ENCODE data around the gene OR2K2. TPM values are rescaled to one million over a fixed set of nuclear protein-coding genes. Genes with fewer than 3 reads are reported as not detected.
"Not testable (repeated sequence)": the region's sequence is repeated elsewhere in the genome, so short reads cannot be mapped to it uniquely, and the experiment has no call there.

The OR2K2 gene
- total and polyA plus RNA-seq, 2 experiments from 2014 or later = not detected

DNA sequence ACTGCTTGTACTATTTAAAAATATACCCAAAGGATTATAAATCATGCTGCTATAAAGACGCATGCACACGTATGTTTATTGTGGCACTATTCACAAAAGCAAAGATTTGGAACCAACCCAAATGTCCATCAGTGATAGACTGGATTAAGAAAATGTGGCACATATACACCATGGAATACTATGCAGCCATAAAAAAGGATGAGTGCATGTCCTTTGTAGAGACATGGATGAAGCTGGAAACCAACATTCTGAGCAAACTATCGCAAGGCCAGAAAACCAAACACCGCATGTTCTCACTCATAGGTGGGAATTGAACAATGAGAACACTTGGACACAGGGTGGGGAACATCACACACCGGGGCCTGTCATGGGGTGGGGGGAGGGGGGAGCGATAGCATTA lies 26.0 kb downstream of the OR2K2 start:
- H3K4me1 ChIP-seq (ENCODE audit: insufficient read depth); ATAC-seq; H3K27me3 Mint-ChIP-seq (ENCODE audit: insufficient read depth, low read depth, poor library complexity); H3K36me3 ChIP-seq (ENCODE audit: insufficient read depth); H3K4me3 Mint-ChIP-seq; DNase-seq (ENCODE audit: low spot score); H3K27me3 ChIP-seq (ENCODE audit: insufficient read depth); H3F3A ChIP-seq (replicated peaks; ENCODE audit: low read depth); H3K79me2 ChIP-seq (replicated peaks; ENCODE audit: insufficient read depth); H3K4me1 Mint-ChIP-seq; H3K27ac ChIP-seq (ENCODE audit: low read depth); H3K9me2 ChIP-seq (ENCODE audit: insufficient read depth); H4K20me1 ChIP-seq (replicated peaks; ENCODE audit: insufficient read depth); H3K4me3 ChIP-seq; H3K36me3 Mint-ChIP-seq (ENCODE audit: low read depth); H3K9me3 Mint-ChIP-seq; H3K27ac Mint-ChIP-seq; H3K4me2 ChIP-seq; H2AFZ ChIP-seq: not testable (repeated sequence)

DNA sequence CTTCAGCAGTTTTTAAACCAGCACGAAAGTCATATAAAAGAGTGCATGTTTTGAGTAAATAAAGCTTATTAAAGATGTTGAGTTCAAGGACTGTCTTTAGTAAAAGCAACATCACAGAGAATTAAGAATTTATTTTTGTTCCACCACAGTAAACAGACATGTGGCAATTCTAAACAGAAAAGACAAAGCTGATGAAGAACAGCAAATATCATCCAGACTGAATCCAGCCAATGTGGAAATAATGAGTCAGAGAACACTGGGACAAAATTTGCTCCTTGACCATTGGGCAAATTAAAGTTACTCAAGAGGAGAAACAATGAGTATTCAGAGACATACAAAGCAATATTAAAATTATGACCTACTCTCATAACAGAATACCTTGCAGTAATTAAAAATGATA lies 28.8 kb downstream of the OR2K2 start:
- no peaks in the 10 kb centered on the region for H3K9me2 ChIP-seq (ENCODE audit: insufficient read depth)
- H4K20me1 ChIP-seq (replicated peaks; ENCODE audit: insufficient read depth) = no peaks in the 10 kb centered on the region
- no peak for DNase-seq (ENCODE audit: low spot score)
- no peaks in the 10 kb centered on the region for H3K36me3 ChIP-seq (ENCODE audit: insufficient read depth)
- Mint-ChIP-seq H3K27ac (no peak overlapping the region), H3K9me3 (no peaks in the 10 kb centered on the region; the same call in 2 of the 3 replicates), H3K27me3 (ENCODE audit: insufficient read depth, low read depth, poor library complexity) (peaks cover 2% of the 10 kb centered on the region), H3K36me3 (ENCODE audit: low read depth) (peaks cover 3% of the 10 kb centered on the region; the same call in 1 of the 3 replicates), H3K4me1 (peaks cover 8% of the 10 kb centered on the region), H3K4me3 (no peak overlapping the region)
- H2AFZ ChIP-seq = no peak overlapping the region
- H3F3A ChIP-seq (replicated peaks; ENCODE audit: low read depth) = no peaks in the 10 kb centered on the region
- no peaks in the 10 kb centered on the region for H3K79me2 ChIP-seq (replicated peaks; ENCODE audit: insufficient read depth)
- no peak for ATAC-seq
- no peak overlapping the region for H3K27ac ChIP-seq (ENCODE audit: low read depth)
- no peak overlapping the region for H3K4me3 ChIP-seq
- H3K4me1 ChIP-seq (ENCODE audit: insufficient read depth) = no peaks in the 10 kb centered on the region
- H3K27me3 ChIP-seq (ENCODE audit: insufficient read depth) = no peaks in the 10 kb centered on the region
- no peak overlapping the region for H3K4me2 ChIP-seq
- TF ChIP-seq, protein P1, sequence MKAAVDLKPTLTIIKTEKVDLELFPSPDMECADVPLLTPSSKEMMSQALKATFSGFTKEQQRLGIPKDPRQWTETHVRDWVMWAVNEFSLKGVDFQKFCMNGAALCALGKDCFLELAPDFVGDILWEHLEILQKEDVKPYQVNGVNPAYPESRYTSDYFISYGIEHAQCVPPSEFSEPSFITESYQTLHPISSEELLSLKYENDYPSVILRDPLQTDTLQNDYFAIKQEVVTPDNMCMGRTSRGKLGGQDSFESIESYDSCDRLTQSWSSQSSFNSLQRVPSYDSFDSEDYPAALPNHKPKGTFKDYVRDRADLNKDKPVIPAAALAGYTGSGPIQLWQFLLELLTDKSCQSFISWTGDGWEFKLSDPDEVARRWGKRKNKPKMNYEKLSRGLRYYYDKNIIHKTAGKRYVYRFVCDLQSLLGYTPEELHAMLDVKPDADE (IDR thresholded peaks at IDR 0.05) = no peak
- TF ChIP-seq STAT1 (IDR thresholded peaks at IDR 0.05; ENCODE audit: unreplicated experiment) (no peak), POLR2AphosphoS5 (IDR thresholded peaks at IDR 0.05; ENCODE audit: low read depth) (no peak), ZNF331 (CRISPR knock-in tag; IDR thresholded peaks at IDR 0.05; ENCODE audit: low read depth) (no peak), CREB1 (CRISPR knock-in tag; IDR thresholded peaks at IDR 0.05; ENCODE audit: low read depth) (no peak), ZNF114 (CRISPR knock-in tag; IDR thresholded peaks at IDR 0.05) (no peak), NANOG (IDR thresholded peaks at IDR 0.05; ENCODE audit: borderline replicate concordance) (no peak)
- TF ChIP-seq, protein P2, sequence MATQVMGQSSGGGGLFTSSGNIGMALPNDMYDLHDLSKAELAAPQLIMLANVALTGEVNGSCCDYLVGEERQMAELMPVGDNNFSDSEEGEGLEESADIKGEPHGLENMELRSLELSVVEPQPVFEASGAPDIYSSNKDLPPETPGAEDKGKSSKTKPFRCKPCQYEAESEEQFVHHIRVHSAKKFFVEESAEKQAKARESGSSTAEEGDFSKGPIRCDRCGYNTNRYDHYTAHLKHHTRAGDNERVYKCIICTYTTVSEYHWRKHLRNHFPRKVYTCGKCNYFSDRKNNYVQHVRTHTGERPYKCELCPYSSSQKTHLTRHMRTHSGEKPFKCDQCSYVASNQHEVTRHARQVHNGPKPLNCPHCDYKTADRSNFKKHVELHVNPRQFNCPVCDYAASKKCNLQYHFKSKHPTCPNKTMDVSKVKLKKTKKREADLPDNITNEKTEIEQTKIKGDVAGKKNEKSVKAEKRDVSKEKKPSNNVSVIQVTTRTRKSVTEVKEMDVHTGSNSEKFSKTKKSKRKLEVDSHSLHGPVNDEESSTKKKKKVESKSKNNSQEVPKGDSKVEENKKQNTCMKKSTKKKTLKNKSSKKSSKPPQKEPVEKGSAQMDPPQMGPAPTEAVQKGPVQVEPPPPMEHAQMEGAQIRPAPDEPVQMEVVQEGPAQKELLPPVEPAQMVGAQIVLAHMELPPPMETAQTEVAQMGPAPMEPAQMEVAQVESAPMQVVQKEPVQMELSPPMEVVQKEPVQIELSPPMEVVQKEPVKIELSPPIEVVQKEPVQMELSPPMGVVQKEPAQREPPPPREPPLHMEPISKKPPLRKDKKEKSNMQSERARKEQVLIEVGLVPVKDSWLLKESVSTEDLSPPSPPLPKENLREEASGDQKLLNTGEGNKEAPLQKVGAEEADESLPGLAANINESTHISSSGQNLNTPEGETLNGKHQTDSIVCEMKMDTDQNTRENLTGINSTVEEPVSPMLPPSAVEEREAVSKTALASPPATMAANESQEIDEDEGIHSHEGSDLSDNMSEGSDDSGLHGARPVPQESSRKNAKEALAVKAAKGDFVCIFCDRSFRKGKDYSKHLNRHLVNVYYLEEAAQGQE (IDR thresholded peaks at IDR 0.05; ENCODE audit: unreplicated experiment) = no peak
- TF ChIP-seq, protein P3, sequence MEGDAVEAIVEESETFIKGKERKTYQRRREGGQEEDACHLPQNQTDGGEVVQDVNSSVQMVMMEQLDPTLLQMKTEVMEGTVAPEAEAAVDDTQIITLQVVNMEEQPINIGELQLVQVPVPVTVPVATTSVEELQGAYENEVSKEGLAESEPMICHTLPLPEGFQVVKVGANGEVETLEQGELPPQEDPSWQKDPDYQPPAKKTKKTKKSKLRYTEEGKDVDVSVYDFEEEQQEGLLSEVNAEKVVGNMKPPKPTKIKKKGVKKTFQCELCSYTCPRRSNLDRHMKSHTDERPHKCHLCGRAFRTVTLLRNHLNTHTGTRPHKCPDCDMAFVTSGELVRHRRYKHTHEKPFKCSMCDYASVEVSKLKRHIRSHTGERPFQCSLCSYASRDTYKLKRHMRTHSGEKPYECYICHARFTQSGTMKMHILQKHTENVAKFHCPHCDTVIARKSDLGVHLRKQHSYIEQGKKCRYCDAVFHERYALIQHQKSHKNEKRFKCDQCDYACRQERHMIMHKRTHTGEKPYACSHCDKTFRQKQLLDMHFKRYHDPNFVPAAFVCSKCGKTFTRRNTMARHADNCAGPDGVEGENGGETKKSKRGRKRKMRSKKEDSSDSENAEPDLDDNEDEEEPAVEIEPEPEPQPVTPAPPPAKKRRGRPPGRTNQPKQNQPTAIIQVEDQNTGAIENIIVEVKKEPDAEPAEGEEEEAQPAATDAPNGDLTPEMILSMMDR (conservative IDR thresholded peaks at IDR 0.05; ENCODE audit: low read depth in 2 of 2) = no peak
- TF ChIP-seq, protein P4, sequence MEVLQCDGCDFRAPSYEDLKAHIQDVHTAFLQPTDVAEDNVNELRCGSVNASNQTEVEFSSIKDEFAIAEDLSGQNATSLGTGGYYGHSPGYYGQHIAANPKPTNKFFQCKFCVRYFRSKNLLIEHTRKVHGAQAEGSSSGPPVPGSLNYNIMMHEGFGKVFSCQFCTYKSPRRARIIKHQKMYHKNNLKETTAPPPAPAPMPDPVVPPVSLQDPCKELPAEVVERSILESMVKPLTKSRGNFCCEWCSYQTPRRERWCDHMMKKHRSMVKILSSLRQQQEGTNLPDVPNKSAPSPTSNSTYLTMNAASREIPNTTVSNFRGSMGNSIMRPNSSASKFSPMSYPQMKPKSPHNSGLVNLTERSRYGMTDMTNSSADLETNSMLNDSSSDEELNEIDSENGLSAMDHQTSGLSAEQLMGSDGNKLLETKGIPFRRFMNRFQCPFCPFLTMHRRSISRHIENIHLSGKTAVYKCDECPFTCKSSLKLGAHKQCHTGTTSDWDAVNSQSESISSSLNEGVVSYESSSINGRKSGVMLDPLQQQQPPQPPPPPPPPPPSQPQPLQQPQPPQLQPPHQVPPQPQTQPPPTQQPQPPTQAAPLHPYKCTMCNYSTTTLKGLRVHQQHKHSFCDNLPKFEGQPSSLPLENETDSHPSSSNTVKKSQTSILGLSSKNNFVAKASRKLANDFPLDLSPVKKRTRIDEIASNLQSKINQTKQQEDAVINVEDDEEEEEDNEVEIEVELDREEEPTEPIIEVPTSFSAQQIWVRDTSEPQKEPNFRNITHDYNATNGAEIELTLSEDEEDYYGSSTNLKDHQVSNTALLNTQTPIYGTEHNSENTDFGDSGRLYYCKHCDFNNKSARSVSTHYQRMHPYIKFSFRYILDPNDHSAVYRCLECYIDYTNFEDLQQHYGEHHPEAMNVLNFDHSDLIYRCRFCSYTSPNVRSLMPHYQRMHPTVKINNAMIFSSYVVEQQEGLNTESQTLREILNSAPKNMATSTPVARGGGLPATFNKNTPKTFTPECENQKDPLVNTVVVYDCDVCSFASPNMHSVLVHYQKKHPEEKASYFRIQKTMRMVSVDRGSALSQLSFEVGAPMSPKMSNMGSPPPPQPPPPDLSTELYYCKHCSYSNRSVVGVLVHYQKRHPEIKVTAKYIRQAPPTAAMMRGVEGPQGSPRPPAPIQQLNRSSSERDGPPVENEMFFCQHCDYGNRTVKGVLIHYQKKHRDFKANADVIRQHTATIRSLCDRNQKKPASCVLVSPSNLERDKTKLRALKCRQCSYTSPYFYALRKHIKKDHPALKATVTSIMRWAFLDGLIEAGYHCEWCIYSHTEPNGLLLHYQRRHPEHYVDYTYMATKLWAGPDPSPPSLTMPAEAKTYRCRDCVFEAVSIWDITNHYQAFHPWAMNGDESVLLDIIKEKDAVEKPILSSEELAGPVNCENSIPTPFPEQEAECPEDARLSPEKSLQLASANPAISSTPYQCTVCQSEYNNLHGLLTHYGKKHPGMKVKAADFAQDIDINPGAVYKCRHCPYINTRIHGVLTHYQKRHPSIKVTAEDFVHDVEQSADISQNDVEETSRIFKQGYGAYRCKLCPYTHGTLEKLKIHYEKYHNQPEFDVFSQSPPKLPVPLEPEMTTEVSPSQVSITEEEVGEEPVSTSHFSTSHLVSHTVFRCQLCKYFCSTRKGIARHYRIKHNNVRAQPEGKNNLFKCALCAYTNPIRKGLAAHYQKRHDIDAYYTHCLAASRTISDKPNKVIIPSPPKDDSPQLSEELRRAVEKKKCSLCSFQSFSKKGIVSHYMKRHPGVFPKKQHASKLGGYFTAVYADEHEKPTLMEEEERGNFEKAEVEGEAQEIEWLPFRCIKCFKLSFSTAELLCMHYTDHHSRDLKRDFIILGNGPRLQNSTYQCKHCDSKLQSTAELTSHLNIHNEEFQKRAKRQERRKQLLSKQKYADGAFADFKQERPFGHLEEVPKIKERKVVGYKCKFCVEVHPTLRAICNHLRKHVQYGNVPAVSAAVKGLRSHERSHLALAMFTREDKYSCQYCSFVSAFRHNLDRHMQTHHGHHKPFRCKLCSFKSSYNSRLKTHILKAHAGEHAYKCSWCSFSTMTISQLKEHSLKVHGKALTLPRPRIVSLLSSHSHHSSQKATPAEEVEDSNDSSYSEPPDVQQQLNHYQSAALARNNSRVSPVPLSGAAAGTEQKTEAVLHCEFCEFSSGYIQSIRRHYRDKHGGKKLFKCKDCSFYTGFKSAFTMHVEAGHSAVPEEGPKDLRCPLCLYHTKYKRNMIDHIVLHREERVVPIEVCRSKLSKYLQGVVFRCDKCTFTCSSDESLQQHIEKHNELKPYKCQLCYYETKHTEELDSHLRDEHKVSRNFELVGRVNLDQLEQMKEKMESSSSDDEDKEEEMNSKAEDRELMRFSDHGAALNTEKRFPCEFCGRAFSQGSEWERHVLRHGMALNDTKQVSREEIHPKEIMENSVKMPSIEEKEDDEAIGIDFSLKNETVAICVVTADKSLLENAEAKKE (CRISPR knock-in tag; IDR thresholded peaks at IDR 0.05) = no peak

Measured in GM23338 (cell line).